Measurements from ENCODE around the gene AUTS2.

Gene AUTS2

GRCh38 chr7:69860486-69860885, 262.2 kb downstream of the AUTS2 start (continued):
- TF ChIP-seq ZNF248 (tag by site-specific recombination; IDR thresholded peaks at IDR 0.05) (no peak), ZNF10 (tag by site-specific recombination; IDR thresholded peaks at IDR 0.05) (no peak), INSM2 (tag by site-specific recombination; IDR thresholded peaks at IDR 0.05) (no peak), ZFP3 (tag by site-specific recombination; IDR thresholded peaks at IDR 0.05; ENCODE audit: low read depth) (no peak)

- POLR2A ChIA-PET, result no interaction called here
- no peak for TF ChIP-seq ZNF146 (tag by site-specific recombination; IDR thresholded peaks at IDR 0.05)
- peak; percentile 57 for TF ChIP-seq FEZF1 (tag by site-specific recombination; IDR thresholded peaks at IDR 0.05)
- peak; percentile 31; the same call in 1 of the 2 replicates for TF ChIP-seq TCF7L2 (IDR thresholded peaks at IDR 0.05; ENCODE audit: borderline replicate concordance, low read depth, low read length)
- TF ChIP-seq WT1 (tag by site-specific recombination; IDR thresholded peaks at IDR 0.05), result 0 out of 2 replicates have a peak, but pooled peaks have one; percentile 34
- no peak for TF ChIP-seq ZNF211 (tag by site-specific recombination; IDR thresholded peaks at IDR 0.05; ENCODE audit: low read depth)
- peak; percentile 37 for TF ChIP-seq PRDM6 (tag by site-specific recombination; IDR thresholded peaks at IDR 0.05)
Observed at GRCh38 chr7:69860941-69861622, 262.8 kb downstream of the AUTS2 start.

GRCh38 chr7:69862413-69863064, 264.3 kb downstream of the AUTS2 start:
- Histone ChIP-seq H3K36me3 (ENCODE audit: control insufficient read depth in 2 of 2, insufficient read depth in 1 of 2, low read length in 2 of 2) (no peaks in the 10 kb centered on the region), H3K4me3 (ENCODE audit: low read depth, low read length) (no peak overlapping the region), H3K27ac (ENCODE audit: extremely low read depth, low read depth, low read length) (no peak overlapping the region), H3K9me3 (ENCODE audit: control insufficient read depth, insufficient read depth, low read depth, low read length) (no peaks in the 10 kb centered on the region), H3K4me1 (ENCODE audit: control insufficient read depth, insufficient read depth, low read length) (peaks cover 54% of the 10 kb centered on the region)
- POLR2A ChIA-PET, result no interaction called here
- TF ChIP-seq FEZF1 (tag by site-specific recombination; IDR thresholded peaks at IDR 0.05) (peak; percentile 61), ZNF843 (tag by site-specific recombination; IDR thresholded peaks at IDR 0.05) (peak; percentile 26; the same call in 1 of the 2 replicates), ZNF677 (tag by site-specific recombination; IDR thresholded peaks at IDR 0.05) (no peak), PRDM10 (tag by site-specific recombination; IDR thresholded peaks at IDR 0.05) (peak; percentile 91)
- CTCF ChIA-PET, result no interaction called here

More at GRCh38 chr7:69860941-69861622, 262.8 kb downstream of the AUTS2 start:
- Histone ChIP-seq H3K27ac (ENCODE audit: extremely low read depth, low read depth, low read length) (no peak overlapping the region), H3K4me1 (ENCODE audit: control insufficient read depth, insufficient read depth, low read length) (peaks cover 55% of the 10 kb centered on the region), H3K36me3 (ENCODE audit: control insufficient read depth in 2 of 2, insufficient read depth in 1 of 2, low read length in 2 of 2) (no peaks in the 10 kb centered on the region), H3K9me3 (ENCODE audit: control insufficient read depth, insufficient read depth, low read depth, low read length) (no peaks in the 10 kb centered on the region), H3K4me3 (ENCODE audit: low read depth, low read length) (no peak overlapping the region)
- CTCF ChIA-PET, result interaction anchor here (0.6 kb wide), 1 partner anchor 297 kb away, joined by 3 read pairs; no protein-coding TSS in a partner anchor
